Fibroblast of the aortic adventitia (primary cell): ENCODE measurements around the gene ADPRM. TPM values are rescaled to one million over a fixed set of nuclear protein-coding genes. Genes with fewer than 3 reads are reported as not detected.
A peak's percentile ranks its signal among the peaks of the same experiment; 100 is the strongest.
"Not testable (repeated sequence)": the region's sequence is repeated elsewhere in the genome, so short reads cannot be mapped to it uniquely, and the experiment has no call there.

Experiments used
- DNase-seq: peaks from one replicate; pipeline ENCODE4 v3.0.0-alpha.2; 2010; ENCODE audit warnings: low read depth
- H3K4me3 ChIP-seq: 2 replicates; pipeline ENCODE4 v1.5.1; 2011; ENCODE audit warnings: low read depth, mild to moderate bottlenecking, control low read depth, low read length, moderate library complexity
- CTCF ChIP-seq: IDR thresholded peaks from 2 replicates; pipeline ENCODE4 v1.5.1; 2011; ENCODE audit warnings: mild to moderate bottlenecking, low read length, control low read depth, inconsistent platforms; ENCODE audit not compliant: insufficient read depth
- total RNA-seq: library from RNA; depleted of rRNA; stranded (reverse); fragments of >200 nt; gene quantifications from 2 replicates; pipeline ENCODE4 v1.2.3, GENCODE V29; 2012; ENCODE audit warnings: low replicate concordance

ADPRM gene
- total RNA-seq, 1 donor = 18.3 TPM

GRCh38 chr17:10724546-10725195 is 27.3 kb downstream of the ADPRM start:
- no peak overlapping the region for H3K4me3 ChIP-seq
- no peak for TF ChIP-seq CTCF
- DNase-seq = no peak

GRCh38 chr17:10725262-10725661 is 27.9 kb downstream of the ADPRM start:
- no peak for DNase-seq
- no peak for TF ChIP-seq CTCF
- H3K4me3 ChIP-seq = no peak overlapping the region

- H3K4me3 ChIP-seq = no peak overlapping the region
- no peak for TF ChIP-seq CTCF
- no peak for DNase-seq
These were observed 28.8 kb downstream of the ADPRM start for GRCh38 chr17:10726196-10726595.

- no peak for DNase-seq
- no peak for TF ChIP-seq CTCF
- H3K4me3 ChIP-seq = no peak overlapping the region
These were observed 29.8 kb downstream of the ADPRM start for GRCh38 chr17:10727192-10727591.

- TF ChIP-seq CTCF = no peak
- no peak overlapping the region for H3K4me3 ChIP-seq
- no peak for DNase-seq
These were observed 31.0 kb downstream of the ADPRM start for GRCh38 chr17:10728331-10728892.

GRCh38 chr17:10729334-10730193 is 32.2 kb downstream of the ADPRM start, which contains the start of gene TMEM220:
TSS of gene TMEM220 (minus strand) at chr17:10730023. CDS start at chr17:10729851, 172 bp downstream.
- peak; percentile 72 for DNase-seq
- no peak for TF ChIP-seq CTCF
- peak within 1 kb of the TSS; percentile 71 for H3K4me3 ChIP-seq

GRCh38 chr17:10730247-10730646 is 32.9 kb downstream of the ADPRM start:
- H3K4me3 ChIP-seq = peak overlapping the region; percentile 71
- DNase-seq = not testable (repeated sequence)
